Measurements from ENCODE around the gene ZYX. TPM values are rescaled to one million over a fixed set of nuclear protein-coding genes. Genes with fewer than 3 reads are reported as not detected.

ZYX gene
- total and polyA plus RNA-seq, 2 donors (not counting 1 experiment from before 2014, with no cell fraction given) = 32.3 to 53.8 TPM

- H3K9me3 ChIP-seq (ENCODE audit: control extremely low read depth in 1 of 3, control insufficient read depth in 2 of 3, insufficient read depth in 1 of 3, low read length in 2 of 3) = no peaks in the 10 kb centered on the region
- Mint-ChIP-seq H3K4me1 (peaks cover 3% of the 10 kb centered on the region), H3K4me3 (no peak overlapping the region), H3K27me3 (peaks cover 12% of the 10 kb centered on the region), H3K9me3 (ENCODE audit: insufficient read depth) (no peaks in the 10 kb centered on the region), H3K27ac (no peak overlapping the region)
- ChIA-PET POLR2A (no interaction called here), CTCF (no interaction called here)
- intact Hi-C loops (cut with micrococcal nuclease) = no loop called here
- DNase-seq (no peak), ATAC-seq (ENCODE audit: low read depth) (no peak)
- no peak overlapping the region for H3K9ac ChIP-seq (ENCODE audit: low read length)
- H3K4me2 ChIP-seq (replicated peaks; ENCODE audit: low read depth, low read length, poor library complexity, severe bottlenecking) = no peak overlapping the region
- peaks cover 0 to 3% of the 10 kb centered on the region in 2 donors for H3K4me1 ChIP-seq (ENCODE audit: control insufficient read depth in 2 of 2, insufficient read depth in 2 of 2, low read length in 2 of 2)
- no peak overlapping the region for H3K27ac ChIP-seq (ENCODE audit: low read length in 2 of 2)
- WGBS (ENCODE audit: insufficient coverage) = 100% methylated on average over 1 of the region's 2 CpGs
- H3K27me3 ChIP-seq (replicated peaks in 1 of 4; ENCODE audit: control extremely low read depth in 1 of 4, control insufficient read depth in 3 of 4, insufficient read depth in 4 of 4, low read length in 3 of 4) = peaks cover 0 to 5% (median 0%) of the 10 kb centered on the region in 4 experiments
- H4K20me1 ChIP-seq (ENCODE audit: control insufficient read depth, insufficient read depth, low read length, poor library complexity, severe bottlenecking) = no peaks in the 10 kb centered on the region
- H3K36me3 ChIP-seq (replicated peaks in 1 of 2; ENCODE audit: control extremely low read depth in 1 of 2, control insufficient read depth in 1 of 2, extremely low read depth in 1 of 2, insufficient read depth in 2 of 2, low read length in 1 of 2) = no peaks in the 10 kb centered on the region
- no peak overlapping the region for H2AFZ ChIP-seq (ENCODE audit: insufficient read depth, low read depth, low read length, poor library complexity, severe bottlenecking)
- H3K79me2 ChIP-seq (ENCODE audit: control insufficient read depth, insufficient read depth, low read length) = no peaks in the 10 kb centered on the region
- H3K4me3 ChIP-seq (ENCODE audit: control extremely low read depth in 1 of 5, extremely low read depth in 1 of 5, insufficient read depth in 1 of 5, low read depth in 2 of 5, low read length in 4 of 5) = no peak overlapping the region
- TF ChIP-seq EZH2 (IDR thresholded peaks at IDR 0.05; ENCODE audit: borderline replicate concordance, insufficient read depth, low read depth, low read length, poor library complexity, severe bottlenecking) (no peak), CTCF (IDR thresholded peaks at IDR 0.05) (no peak)
Measured at GRCh38 chr7:143431109-143431508, 50.0 kb downstream of the ZYX start.

GRCh38 chr7:143433759-143434158 is 52.6 kb downstream of the ZYX start:
- ChIA-PET CTCF (interaction anchor here (1.6 kb wide), 1 partner anchor 18 kb away, joined by 3 read pairs; no protein-coding TSS in a partner anchor), POLR2A (no interaction called here)
- Histone ChIP-seq H3K4me3 (ENCODE audit: control extremely low read depth in 1 of 5, extremely low read depth in 1 of 5, insufficient read depth in 1 of 5, low read depth in 2 of 5, low read length in 4 of 5) (no peak overlapping the region), H3K27ac (ENCODE audit: low read length in 2 of 2) (no peak overlapping the region), H3K9ac (ENCODE audit: low read length) (no peak overlapping the region), H2AFZ (ENCODE audit: insufficient read depth, low read depth, low read length, poor library complexity, severe bottlenecking) (no peak overlapping the region), H3K4me1 (ENCODE audit: control insufficient read depth in 2 of 2, insufficient read depth in 2 of 2, low read length in 2 of 2) (no peaks in the 10 kb centered on the region), H3K27me3 (replicated peaks in 1 of 4; ENCODE audit: control extremely low read depth in 1 of 4, control insufficient read depth in 3 of 4, insufficient read depth in 4 of 4, low read length in 3 of 4) (peaks cover 0 to 5% (median 0%) of the 10 kb centered on the region in 4 experiments), H3K9me3 (ENCODE audit: control extremely low read depth in 1 of 3, control insufficient read depth in 2 of 3, insufficient read depth in 1 of 3, low read length in 2 of 3) (no peaks in the 10 kb centered on the region), H4K20me1 (ENCODE audit: control insufficient read depth, insufficient read depth, low read length, poor library complexity, severe bottlenecking) (no peaks in the 10 kb centered on the region), H3K4me2 (replicated peaks; ENCODE audit: low read depth, low read length, poor library complexity, severe bottlenecking) (no peak overlapping the region), H3K79me2 (ENCODE audit: control insufficient read depth, insufficient read depth, low read length) (no peaks in the 10 kb centered on the region), H3K36me3 (replicated peaks in 1 of 2; ENCODE audit: control extremely low read depth in 1 of 2, control insufficient read depth in 1 of 2, extremely low read depth in 1 of 2, insufficient read depth in 2 of 2, low read length in 1 of 2) (no peaks in the 10 kb centered on the region)
- Mint-ChIP-seq H3K9me3 (ENCODE audit: insufficient read depth) (no peaks in the 10 kb centered on the region), H3K27me3 (peaks cover 13% of the 10 kb centered on the region), H3K4me3 (no peak overlapping the region), H3K27ac (no peak overlapping the region), H3K4me1 (peaks cover 2% of the 10 kb centered on the region)
- no CpG with 5 or more reads among the region's 4 CpGs for WGBS (ENCODE audit: insufficient coverage)
- intact Hi-C loops (cut with micrococcal nuclease) = no loop called here
- DNase-seq = no peak
- ATAC-seq (ENCODE audit: low read depth) = no peak
- no peak for TF ChIP-seq CTCF (IDR thresholded peaks at IDR 0.05)
- TF ChIP-seq EZH2 (IDR thresholded peaks at IDR 0.05; ENCODE audit: borderline replicate concordance, insufficient read depth, low read depth, low read length, poor library complexity, severe bottlenecking) = no peak
